A673 (cell line): Measurements from ENCODE around the gene SRSF7.

ENCODE experiments used
- CTCF ChIP-seq: fragments of 300-800, 200-600 bp; sonication (generic); conservative IDR thresholded peaks from 2 replicates; pipeline ENCODE4 v1.5.1; 2017; ENCODE audit warnings: low read depth, mild to moderate bottlenecking, antibody characterized with exemption, low read length, moderate library complexity, mixed read lengths
- EZH2 ChIP-seq: fragments of 200-600 bp; sonication (generic); IDR thresholded peaks from 2 replicates; pipeline ENCODE4 v1.6.1; 2017; ENCODE audit warnings: borderline replicate concordance, low read depth, mild to moderate bottlenecking, mixed read lengths, antibody characterized with exemption, low read length; ENCODE audit not compliant: poor library complexity, severe bottlenecking

- TF ChIP-seq CTCF (no peak), EZH2 (no peak)
Observed at GRCh38 chr2:38789691-38790090, 38.5 kb upstream of the SRSF7 start.
